WTC11 (cell line): ENCODE measurements around the gene TEX19.
"Not testable (repeated sequence)": the region's sequence is repeated elsewhere in the genome, so short reads cannot be mapped to it uniquely, and the experiment has no call there.

ENCODE experiments used
- ATF2 ChIP-seq: sonication (generic); formaldehyde crosslinking; IDR thresholded peaks from 2 replicates; pipeline ENCODE4 v1.8.1; 2022; ENCODE audit warnings: low read depth, missing genetic modification reagents, borderline replicate concordance
- CTCF ChIP-seq: fragments of 200-600 bp; IDR thresholded peaks from 2 replicates; pipeline ENCODE4 v1.8.0; 2022; ENCODE audit warnings: antibody characterized with exemption
- ESRRA ChIP-seq: sonication (generic); formaldehyde crosslinking; IDR thresholded peaks from 2 replicates; pipeline ENCODE4 v1.8.1; 2022; ENCODE audit warnings: mild to moderate bottlenecking, missing genetic modification reagents, borderline replicate concordance
- JUN ChIP-seq: sonication (generic); formaldehyde crosslinking; IDR thresholded peaks from 2 replicates; pipeline ENCODE4 v1.8.0; 2023; ENCODE audit warnings: mild to moderate bottlenecking, missing genetic modification reagents
- MXD4 ChIP-seq: fragments of 250-450 bp; sonication (Bioruptor Pico); IDR thresholded peaks from 2 replicates; pipeline ENCODE4 v1.8.0; 2021; ENCODE audit warnings: mild to moderate bottlenecking, moderate library complexity, borderline replicate concordance
- SP1 ChIP-seq: sonication (generic); formaldehyde crosslinking; conservative IDR thresholded peaks from 2 replicates; pipeline ENCODE4 v1.8.1; 2022; ENCODE audit warnings: missing genetic modification reagents
- USF1 ChIP-seq: sonication (generic); formaldehyde crosslinking; IDR thresholded peaks from 2 replicates; pipeline ENCODE4 v1.8.0; 2022; ENCODE audit warnings: mild to moderate bottlenecking, missing genetic modification reagents
- USF2 ChIP-seq: sonication (generic); formaldehyde crosslinking; IDR thresholded peaks from 2 replicates; pipeline ENCODE4 v1.8.1; 2023; ENCODE audit warnings: mild to moderate bottlenecking, missing genetic modification reagents, moderate library complexity

GRCh38 chr17:82359451-82360074 lies 516 bp downstream of the TEX19 start:
- TF ChIP-seq ATF2 (CRISPR knock-in tag); USF2 (CRISPR knock-in tag); JUN (CRISPR knock-in tag); MXD4 (CRISPR knock-in tag); CTCF; ESRRA (CRISPR knock-in tag); SP1 (CRISPR knock-in tag); USF1 (CRISPR knock-in tag): not testable (repeated sequence)
